Muscle of back (tissue), 11 donors: ENCODE data around the gene HELLS. TPM values are rescaled to one million over a fixed set of nuclear protein-coding genes. Genes with fewer than 3 reads are reported as not detected.
A peak's percentile ranks its signal among the peaks of the same experiment; 100 is the strongest.
"Not testable (repeated sequence)": the region's sequence is repeated elsewhere in the genome, so short reads cannot be mapped to it uniquely, and the experiment has no call there.

Experiments used
- DNase-seq, 3 donors: peaks; one replicate each; pipeline versions ENCODE4 v3.0.0 to v3.0.0-alpha.2; 2013
- polyA plus RNA-seq, 10 donors: library from polyadenylated mRNA; unstranded; fragments of 120-200 nt; gene quantifications; one replicate each; pipeline ENCODE4 v1.2.1, GENCODE V29; 2013; ENCODE audit not compliant: insufficient read length in 10 of 10

The HELLS gene
- polyA plus RNA-seq, 10 donors = 5.2 to 14.5 (median 10.7) TPM

DNA sequence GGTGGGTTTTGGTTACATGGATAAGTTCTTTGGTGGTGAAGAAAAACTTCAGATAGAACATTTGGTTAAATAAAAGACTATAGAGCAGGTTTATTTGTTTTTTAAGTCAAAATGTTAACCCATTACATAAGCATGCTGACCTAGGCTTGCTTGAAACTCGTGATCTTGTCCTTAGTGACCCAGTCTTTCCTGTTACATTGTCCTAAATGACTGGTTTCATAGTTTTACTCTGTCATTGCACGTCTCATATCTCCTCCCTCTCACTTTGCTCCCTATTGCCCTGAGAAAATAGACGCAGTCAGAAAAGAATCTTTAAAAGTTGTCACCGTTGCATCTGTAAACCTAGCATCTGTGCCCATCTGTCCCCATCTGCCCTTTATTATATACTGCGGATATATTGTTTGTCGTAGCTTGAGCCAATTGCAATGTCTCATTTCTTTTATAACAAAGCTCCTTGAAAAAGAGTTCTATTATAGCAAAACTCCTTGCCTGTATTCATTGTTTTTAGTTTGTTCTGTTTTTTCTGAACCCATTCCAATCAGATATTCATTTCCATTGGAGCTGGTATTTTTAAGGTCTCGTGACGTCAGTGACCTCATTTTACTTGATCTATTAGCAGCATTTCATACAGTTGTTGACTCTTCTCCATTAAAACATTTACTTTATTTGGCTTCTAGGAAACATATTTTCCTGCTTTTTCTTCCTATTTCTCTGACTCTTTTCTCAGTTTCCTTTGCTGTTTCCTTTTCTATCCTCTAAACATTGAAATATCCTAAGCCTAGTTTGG is 57.3 kb downstream of the HELLS start:
- DNase-seq = no peak

DNA sequence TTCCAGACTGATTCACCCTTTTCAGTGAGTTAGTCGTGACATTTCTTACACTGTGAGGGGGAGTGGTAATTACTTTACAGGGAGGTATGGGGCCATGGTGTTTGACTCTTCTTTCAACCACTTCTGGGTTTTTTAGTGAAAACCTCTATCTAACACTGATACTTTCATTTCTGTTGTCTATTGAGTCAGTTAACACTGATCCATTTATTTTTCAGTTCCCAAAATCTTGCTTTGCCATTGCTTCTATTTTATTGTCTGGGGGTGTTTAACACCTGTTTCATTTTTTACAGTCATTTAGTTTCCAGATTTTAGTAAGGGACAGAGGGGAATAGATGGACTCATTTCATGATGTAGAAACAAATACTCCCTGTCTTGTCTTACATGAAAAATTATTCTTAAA is 61.5 kb downstream of the HELLS start:
- DNase-seq = no peak

DNA sequence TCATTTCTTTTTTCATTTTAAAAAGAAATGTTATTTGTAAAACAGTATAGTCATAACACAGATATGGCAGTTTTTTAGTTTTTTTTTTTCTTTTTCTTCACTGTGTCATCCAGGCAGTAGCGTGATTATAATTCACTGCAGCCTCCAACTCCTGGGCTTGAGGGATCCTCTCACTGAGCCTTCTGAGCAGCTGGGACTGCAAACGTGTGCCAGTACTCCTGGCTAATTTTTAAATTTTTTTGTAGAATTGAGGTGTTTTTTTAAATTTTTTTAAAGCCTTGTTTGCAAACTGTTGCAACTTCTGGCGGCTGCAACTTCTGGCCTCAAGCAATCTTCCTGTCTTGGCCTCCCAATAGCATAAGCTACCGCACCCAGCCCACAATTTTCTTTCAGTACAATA is 63.0 kb downstream of the HELLS start:
- DNase-seq = peak; percentile 7 to 46 (median 13)

DNA sequence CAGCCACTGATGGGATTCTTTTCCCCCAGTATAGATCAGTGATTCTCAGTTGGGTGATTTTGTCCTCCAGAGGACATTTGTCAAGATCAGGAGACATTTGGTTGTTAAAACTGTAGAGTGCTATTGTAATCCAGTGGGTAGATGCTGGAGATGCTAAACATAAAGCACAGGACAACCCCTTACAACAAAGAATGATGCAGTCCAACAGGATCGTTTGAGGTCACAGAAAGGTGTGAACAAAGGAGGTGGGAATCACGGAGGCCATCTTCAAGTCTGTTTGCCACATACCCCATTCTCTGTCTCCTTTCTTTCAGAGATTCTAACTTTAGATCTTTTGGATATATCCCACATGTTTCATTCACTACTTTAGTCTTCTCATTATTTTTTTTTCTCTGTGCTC is 69.0 kb downstream of the HELLS start:
- no peak for DNase-seq

DNA sequence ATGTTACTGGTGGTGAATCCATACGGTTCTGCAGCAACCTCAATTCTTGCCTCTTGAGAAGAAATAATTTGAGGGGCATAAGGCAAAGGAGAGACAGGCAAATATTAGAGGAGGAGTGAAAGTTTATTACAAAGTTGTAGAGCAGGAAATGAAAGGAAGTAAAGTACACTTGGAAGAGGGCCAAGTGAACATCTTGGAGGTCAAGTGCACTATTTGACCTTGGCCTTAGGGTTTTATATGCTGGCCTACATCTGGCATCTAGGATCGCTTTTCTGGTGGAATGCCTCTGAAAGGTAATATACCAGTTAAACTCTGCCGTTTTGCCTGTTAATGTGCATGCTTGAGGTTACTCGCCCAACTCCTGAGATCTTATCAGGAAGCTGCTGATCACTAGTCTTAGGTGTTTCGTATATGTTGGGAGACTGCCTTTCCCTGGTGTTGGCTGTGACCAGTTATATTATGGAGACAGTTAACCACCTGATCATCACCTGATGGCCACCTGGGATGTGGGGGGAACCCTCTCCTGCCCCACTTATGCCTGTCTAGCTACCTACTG is 71.9 kb downstream of the HELLS start:
- peak in 1 of 3 donors; percentile 5 for DNase-seq

DNA sequence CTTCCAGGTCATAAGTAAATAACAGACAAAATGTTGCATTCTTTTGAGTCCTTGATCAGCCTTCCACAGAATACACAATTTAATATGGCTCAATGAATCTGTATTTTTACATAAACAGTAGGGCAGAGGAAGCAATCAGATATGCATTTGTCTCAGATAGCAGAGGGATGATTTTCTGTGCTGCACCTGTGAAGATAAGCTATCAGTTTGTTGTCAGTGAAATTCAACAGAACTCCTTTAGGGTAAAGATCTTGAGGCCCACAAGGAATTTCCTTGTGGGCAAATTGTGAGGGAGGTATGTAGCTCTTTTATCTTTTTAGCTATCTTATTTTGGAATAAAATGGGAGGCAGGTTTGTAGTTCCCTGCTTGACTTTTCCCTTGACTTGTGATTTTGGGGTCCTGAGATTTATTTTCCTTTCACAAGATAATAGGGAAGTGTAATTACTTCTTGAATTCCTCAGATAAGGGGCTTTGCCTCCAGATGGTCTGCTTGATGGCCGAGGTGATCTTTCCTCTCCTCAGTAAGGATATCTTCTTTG is 77.1 kb downstream of the HELLS start:
- DNase-seq = no peak

DNA sequence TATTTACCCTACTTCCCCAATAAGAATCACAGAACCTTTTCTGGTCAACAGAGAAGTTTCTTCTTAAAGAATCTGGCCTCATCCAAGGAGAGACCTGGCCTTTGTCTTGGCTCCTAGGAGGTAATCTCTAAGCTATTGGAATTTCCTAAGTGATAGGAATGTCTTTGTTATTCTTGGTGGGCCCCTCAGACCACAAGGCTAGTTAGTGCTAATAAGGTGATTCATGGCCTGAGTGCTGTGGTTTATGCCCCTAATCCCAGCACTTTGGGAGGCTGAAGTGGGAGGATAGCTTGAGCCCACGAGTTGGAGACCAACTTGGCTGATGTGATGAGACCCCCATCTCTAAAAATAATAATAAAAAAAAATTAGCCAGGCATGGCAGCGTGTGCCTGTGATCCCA is 78.0 kb downstream of the HELLS start:
- DNase-seq = no peak

DNA sequence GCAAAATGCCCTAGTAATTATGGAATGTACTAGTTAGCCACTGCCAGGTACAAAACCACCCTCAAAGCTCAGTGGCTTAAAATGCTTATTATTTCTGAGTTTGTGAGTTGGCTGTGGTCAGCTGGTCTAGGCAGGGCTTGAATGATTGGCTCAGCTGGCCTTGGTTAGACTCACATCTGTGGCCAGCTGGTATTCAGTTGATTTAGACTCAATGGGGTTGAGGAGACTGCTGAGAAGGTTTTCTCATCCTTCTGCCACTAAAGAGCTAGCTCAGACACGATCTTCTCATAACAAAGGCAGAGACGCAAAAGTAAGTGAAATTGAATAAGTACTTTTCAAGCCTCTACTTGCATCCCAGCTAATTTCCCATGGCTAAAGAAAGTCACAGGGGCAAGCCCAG is 80.9 kb downstream of the HELLS start:
- DNase-seq = no peak

DNA sequence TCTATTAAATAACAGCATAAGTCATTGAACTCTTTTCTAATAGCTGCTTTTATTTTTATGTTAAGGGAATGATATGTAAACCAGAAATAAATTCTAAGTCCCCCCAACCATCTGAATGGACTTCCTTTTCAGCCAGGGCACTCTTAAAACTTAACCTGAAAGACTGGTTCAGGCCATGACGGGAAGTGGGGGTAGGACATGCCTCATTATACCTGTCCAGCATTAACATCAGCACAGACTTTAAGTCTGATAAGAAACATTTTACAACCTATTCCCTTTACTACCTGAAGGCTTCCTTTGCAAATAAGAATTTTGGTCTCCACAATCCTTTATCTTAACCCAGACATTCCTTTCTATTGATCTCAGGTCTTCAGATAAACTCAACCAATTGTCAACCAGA is 81.9 kb downstream of the HELLS start:
- DNase-seq = no peak

DNA sequence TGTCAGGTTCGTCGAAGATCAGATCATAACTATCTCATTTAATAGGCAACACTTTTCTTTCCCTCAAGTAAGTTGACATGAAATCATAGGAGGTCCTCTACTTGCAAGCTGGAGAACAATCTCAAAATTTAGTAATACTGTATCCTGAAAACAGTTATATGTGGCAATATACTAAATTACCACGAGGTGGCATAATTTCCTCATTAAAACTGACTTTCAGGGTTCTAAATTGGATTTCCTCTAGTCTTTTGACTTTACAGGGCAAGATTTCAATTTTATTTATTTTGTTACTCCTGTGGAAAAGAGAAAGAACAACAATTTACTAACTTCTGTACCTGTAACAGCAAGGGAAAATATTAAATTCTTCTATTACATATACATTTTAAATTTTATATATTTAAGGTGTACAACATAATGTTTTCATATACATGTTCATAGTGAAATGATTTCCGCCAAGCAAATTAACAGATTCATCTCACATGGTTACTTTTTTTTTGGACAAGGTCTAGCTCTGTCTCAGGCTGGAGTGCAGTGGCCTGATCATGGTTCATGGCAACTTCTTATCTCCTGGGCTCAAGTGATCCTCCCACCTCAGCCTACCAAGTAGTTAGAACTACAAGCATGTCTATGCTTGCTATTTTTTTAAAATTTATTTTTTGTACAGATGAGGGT is 84.6 kb downstream of the HELLS start:
- DNase-seq = peak; percentile 9 to 27 (median 14)

DNA sequence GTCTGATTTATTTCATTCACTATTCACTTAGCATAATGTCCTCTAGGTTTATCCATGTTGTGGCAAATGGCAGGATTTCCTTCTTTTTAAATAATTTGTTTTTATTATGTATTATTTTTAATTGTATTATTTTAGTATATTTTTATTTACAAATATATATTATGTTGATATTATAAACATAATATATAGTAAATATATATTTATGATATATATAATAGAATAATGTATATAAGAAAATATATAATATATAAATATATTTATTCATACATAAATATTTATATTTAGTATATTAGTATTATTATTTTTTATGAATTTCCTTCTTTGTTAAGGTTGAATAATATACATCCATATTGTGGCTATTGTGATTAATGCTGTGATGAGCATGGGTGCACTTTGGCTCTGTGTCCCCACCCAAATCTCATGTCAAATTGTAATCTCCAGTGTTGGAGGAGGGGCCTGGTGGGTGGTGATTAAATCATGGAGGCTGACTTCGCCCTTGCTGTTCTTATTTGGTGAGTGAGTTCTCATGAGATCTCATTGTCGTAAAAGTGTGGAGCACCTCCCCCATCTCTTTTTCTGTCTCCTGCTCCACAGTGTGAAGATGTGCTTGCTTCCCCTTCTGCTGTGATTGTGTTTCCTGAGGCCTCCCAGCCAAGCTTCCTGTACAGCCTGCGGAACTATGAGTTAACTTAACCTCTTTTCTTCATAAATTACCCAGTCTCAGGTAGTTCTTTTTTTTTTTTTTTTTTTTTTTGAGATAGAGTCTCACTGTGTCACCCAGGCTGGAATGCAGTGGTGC is 85.7 kb downstream of the HELLS start:
- no peak for DNase-seq

DNA sequence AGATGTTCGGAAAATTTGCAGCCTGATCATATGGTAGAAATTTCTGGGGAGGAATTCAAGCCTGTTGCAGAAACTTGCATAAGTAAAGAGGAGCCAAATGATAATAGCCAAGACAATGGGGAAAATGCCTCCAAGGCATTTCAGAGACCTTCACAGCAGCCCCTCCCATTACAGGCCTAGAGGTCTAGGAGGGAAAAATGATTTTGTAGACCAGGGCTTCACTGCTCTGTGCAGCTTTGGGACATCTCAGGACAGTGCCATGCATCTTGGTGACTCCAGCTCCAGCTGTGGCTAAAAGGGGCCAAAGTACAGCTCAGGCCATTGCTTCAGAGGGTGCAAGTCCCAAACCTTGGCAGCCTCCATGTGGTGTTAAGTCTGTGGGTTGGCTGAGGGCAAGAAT is 87.4 kb downstream of the HELLS start:
- DNase-seq = no peak

DNA sequence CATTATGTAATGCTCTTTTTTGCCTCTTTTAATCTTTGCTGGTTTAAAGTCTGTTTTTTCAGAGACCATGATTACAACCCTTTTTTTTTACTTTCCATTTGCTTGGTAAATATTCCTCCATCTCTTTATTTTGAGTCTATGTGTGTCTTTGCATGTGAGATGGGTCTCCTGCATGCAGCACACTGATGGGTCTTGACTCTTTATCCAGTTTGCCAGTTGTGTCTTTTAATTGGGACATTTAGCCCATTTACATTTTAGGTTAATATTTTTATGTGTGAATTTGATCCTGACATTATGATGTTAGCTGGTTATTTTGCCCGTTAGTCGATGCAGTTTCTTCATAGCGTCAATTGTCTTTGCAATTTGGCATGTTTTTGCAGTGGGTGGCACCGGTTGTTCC is 92.5 kb downstream of the HELLS start:
- DNase-seq = not testable (repeated sequence)

DNA sequence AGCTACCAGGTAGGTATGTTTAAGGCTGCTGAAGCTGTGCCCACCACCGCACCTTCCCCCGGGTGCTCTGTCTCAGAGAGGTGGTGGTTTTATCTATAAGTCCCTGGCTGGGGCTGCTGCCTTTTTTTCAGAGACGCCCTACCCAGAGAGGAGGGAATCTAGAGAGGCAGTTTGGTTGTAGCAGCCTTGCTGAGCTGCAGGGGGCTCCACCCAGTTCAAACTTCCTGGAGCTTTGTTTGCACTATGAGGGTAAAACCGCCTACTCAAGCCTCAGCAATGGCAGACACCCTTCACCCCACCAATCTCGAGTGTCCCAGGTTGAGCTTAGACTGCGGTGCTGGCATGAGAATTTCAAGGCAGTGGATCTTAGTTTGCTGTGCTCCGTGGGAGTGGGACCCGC is 94.3 kb downstream of the HELLS start:
- DNase-seq = no peak

DNA sequence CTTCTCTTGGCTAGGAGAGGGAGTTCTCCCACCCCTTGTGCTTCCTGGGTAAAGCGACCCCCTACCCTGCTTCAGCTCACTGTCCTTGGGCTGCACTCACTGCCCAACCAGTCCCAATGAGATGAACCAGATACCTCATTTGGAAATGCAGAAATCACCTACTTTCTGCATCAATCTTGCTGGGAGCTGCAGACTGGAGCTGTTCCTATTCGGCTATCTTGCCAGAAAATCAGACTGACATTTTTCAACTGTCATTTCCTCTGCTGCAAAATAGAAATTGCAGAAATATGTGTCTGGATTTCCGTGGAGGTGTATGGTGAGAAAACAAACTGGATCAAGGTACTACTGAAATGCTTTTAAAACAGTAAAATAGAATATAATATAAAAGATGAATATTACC is 95.0 kb downstream of the HELLS start:
- no peak for DNase-seq

DNA sequence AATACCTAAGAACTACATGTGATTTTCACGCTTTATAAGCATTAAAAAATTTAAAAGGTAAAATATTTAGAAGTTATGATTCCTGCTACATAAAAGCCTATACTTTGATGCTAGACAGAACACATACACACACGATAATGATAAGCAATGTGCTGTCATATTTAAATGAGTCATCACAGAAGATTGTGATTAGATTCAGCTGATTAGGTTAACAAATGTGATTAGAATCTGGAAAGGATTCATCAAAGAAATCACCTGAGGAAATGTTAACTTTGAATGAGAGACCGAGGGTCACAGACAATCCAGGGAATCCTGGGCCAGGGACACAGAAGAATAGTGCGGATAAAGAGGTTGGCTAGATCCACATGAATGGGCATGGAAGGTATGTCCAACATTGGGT is 95.9 kb downstream of the HELLS start:
- DNase-seq = no peak

DNA sequence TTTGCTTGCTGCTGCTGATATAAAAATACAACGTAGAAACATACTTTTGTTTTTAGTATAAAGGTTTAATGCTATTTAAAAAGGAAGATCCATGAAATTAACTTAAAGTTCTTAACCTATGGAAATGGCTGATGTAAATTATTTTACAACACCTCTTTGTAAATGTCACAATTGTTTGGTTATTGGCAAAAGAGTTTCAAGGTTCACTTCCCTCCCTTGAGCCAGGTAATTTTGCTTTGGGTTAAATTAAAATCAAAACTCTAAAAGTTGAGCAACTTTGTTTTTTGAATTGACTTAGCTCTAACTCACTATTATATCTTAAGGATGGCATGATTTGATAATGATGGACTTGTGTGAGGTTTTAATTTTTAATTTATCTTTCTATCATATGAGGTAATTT is 98.8 kb downstream of the HELLS start:
- no peak for DNase-seq

DNA sequence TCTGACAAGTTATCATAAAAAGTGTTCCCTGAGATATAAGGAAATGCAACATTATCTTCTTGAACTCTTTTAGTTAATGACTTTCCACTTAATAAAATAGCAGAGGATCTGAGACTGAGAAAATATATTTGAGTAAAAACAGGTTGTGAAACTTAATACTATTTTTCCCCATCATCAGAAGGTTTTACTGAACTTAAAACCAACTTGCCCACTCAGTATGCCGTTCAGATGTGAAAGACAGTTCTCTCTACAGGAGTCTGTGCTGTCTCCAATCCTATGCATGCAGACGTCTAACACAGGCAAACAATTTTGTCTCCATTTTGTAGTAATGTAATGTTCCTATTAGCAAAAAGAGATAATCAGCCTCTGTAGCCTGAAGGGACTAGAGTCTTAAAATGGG is 99.7 kb downstream of the HELLS start:
- no peak for DNase-seq
